Liver (tissue), 9 donors: Measurements from ENCODE around the gene MARCHF3. TPM values are rescaled to one million over a fixed set of nuclear protein-coding genes. Genes with fewer than 3 reads are reported as not detected.

ENCODE experiments used
- DNase-seq: peaks from one replicate; pipeline ENCODE4 v3.0.0-alpha.2; 2017; ENCODE audit warnings: low spot score
- H3K27ac ChIP-seq, 2 donors: one replicate each; pipeline ENCODE4 v1.7.0; 2013; ENCODE audit warnings: inconsistent platforms in 2 of 2, low read length in 2 of 2, control low read depth in 1 of 2, low read depth in 1 of 2, mild to moderate bottlenecking in 1 of 2
- H3K27me3 ChIP-seq, 4 donors: one replicate each; pipeline versions ENCODE4 v1.6.1 to v1.7.0; 2013; ENCODE audit warnings: low read length in 3 of 4, inconsistent platforms in 1 of 4, mild to moderate bottlenecking in 1 of 4, moderate library complexity in 1 of 4; ENCODE audit not compliant: control insufficient read depth in 4 of 4, insufficient read depth in 4 of 4
- H3K36me3 ChIP-seq, 4 donors: one replicate each; pipeline versions ENCODE4 v1.6.1 to v1.7.0; 2013; ENCODE audit warnings: low read length in 3 of 4, mild to moderate bottlenecking in 3 of 4, low read depth in 1 of 4, moderate library complexity in 1 of 4; ENCODE audit not compliant: control insufficient read depth in 4 of 4, insufficient read depth in 3 of 4
- H3K4me1 ChIP-seq, 4 donors: one replicate each; pipeline versions ENCODE4 v1.6.1 to v1.7.0; 2013; ENCODE audit warnings: low read length in 3 of 4, mild to moderate bottlenecking in 3 of 4, moderate library complexity in 1 of 4; ENCODE audit not compliant: control insufficient read depth in 4 of 4, insufficient read depth in 4 of 4
- H3K4me3 ChIP-seq, 3 donors: one replicate each; pipeline versions ENCODE4 v1.6.1 to v1.7.0; 2013; ENCODE audit warnings: low read length in 3 of 3, control low read depth in 1 of 3, low read depth in 1 of 3, mild to moderate bottlenecking in 1 of 3
- H3K9ac ChIP-seq, 2 donors: one replicate each; pipeline ENCODE4 v1.7.0; 2013; ENCODE audit warnings: low read length in 2 of 2, mild to moderate bottlenecking in 2 of 2, moderate library complexity in 2 of 2, control low read depth in 1 of 2, low read depth in 1 of 2
- H3K9me3 ChIP-seq, 4 donors: one replicate each; pipeline versions ENCODE4 v1.6.1 to v1.7.0; 2013; ENCODE audit warnings: low read length in 3 of 4; ENCODE audit not compliant: control insufficient read depth in 4 of 4
- FOXA1 ChIP-seq: IDR thresholded peaks from 2 replicates; pipeline ENCODE4 v1.6.1; 2016; ENCODE audit warnings: antibody characterized with exemption
- GABPA ChIP-seq, 2 donors: IDR thresholded peaks in 1 of 2; conservative IDR thresholded peaks in 1 of 2; 2 replicates each; pipeline ENCODE4 v1.6.1; 2016; ENCODE audit warnings: antibody characterized with exemption in 2 of 2, mild to moderate bottlenecking in 1 of 2, moderate library complexity in 1 of 2
- HNF4A ChIP-seq, 2 donors: conservative IDR thresholded peaks; 2 replicates each; pipeline ENCODE4 v1.6.1; 2016; ENCODE audit warnings: antibody characterized with exemption in 2 of 2, mild to moderate bottlenecking in 2 of 2
- HNF4G ChIP-seq: IDR thresholded peaks from 2 replicates; pipeline ENCODE4 v1.6.1; 2016; ENCODE audit warnings: antibody characterized with exemption
- JUND ChIP-seq, 2 donors: IDR thresholded peaks; 2 replicates each; pipeline ENCODE4 v1.6.1; 2016; ENCODE audit warnings: antibody characterized with exemption in 2 of 2
- REST ChIP-seq: IDR thresholded peaks from 2 replicates; pipeline ENCODE4 v1.6.1; 2016; ENCODE audit warnings: antibody characterized with exemption, mild to moderate bottlenecking
- RXRA ChIP-seq, 2 donors: IDR thresholded peaks; 2 replicates each; pipeline ENCODE4 v1.6.1; 2017 to 2018; ENCODE audit warnings: antibody characterized with exemption in 2 of 2, mild to moderate bottlenecking in 1 of 2
- SP1 ChIP-seq: IDR thresholded peaks from 2 replicates; pipeline ENCODE4 v1.6.1; 2018; ENCODE audit warnings: antibody characterized with exemption, mild to moderate bottlenecking
- TAF1 ChIP-seq: conservative IDR thresholded peaks from 2 replicates; pipeline ENCODE4 v1.6.1; 2016; ENCODE audit warnings: antibody characterized with exemption, mild to moderate bottlenecking
- YY1 ChIP-seq: IDR thresholded peaks from 2 replicates; pipeline ENCODE4 v1.6.1; 2016; ENCODE audit warnings: antibody characterized with exemption, mild to moderate bottlenecking
- ZBTB33 ChIP-seq: IDR thresholded peaks from 2 replicates; pipeline ENCODE4 v1.6.1; 2016; ENCODE audit warnings: antibody characterized with exemption
- WGBS: extraction: QIAGEN DNeasy Blood & Tissue Kit; methylation state at CpG from one replicate; pipeline ENCODE4 v1.1.7; 2013; 5-methylcytosine and 5-hydroxymethylcytosine counted together
- polyA plus RNA-seq, 2 donors: library from polyadenylated mRNA; stranded (reverse) in 1 of 2; unstranded in 1 of 2; fragments of 200-250 nt in 1 of 2; fragments of >200 nt in 1 of 2; fragmentation: Nextera tagmentation in 1 of 2; extraction: Ambion mirVana in 1 of 2; gene quantifications; one replicate each; pipeline versions ENCODE4 v1.2.1 to v1.2.3, GENCODE V29; 2013 to 2015
- total RNA-seq, 2 donors: library from RNA; depleted of rRNA; stranded (reverse); fragments of >200 nt; gene quantifications; one replicate each; pipeline ENCODE4 v1.2.3, GENCODE V29; 2014
- TF ChIP-seq, protein P1 (sequence below): fragments of 150-350 bp; IDR thresholded peaks from 2 replicates; pipeline ENCODE4 v1.5.1; 2017; ENCODE audit warnings: improper control_type of control experiment, low read depth, low read length; ENCODE audit not compliant: missing input control
- donor health status: healthy.
- donor health status: healthy.
- donor health status: healthy.
- donor health status: healthy.
- donor health status: healthy.

MARCHF3 gene
- total and polyA plus RNA-seq, 4 donors: 0.93 to 51.0 (median 1.4) TPM

- DNase-seq: no peak
- Histone ChIP-seq H3K27me3 (no peaks in the 10 kb centered on the region), H3K36me3 (peaks cover 0 to 17% (median 10%) of the 10 kb centered on the region in 4 donors), H3K4me3 (no peak overlapping the region), H3K27ac (no peak overlapping the region), H3K9me3 (no peaks in the 10 kb centered on the region), H3K4me1 (no peaks in the 10 kb centered on the region), H3K9ac (no peak overlapping the region)
- 82% methylated on average over 3 of the region's 3 CpGs for WGBS
- TF ChIP-seq RXRA (IDR thresholded peaks at IDR 0.05): no peak
- TF ChIP-seq HNF4G: no peak
- TF ChIP-seq, protein P1, sequence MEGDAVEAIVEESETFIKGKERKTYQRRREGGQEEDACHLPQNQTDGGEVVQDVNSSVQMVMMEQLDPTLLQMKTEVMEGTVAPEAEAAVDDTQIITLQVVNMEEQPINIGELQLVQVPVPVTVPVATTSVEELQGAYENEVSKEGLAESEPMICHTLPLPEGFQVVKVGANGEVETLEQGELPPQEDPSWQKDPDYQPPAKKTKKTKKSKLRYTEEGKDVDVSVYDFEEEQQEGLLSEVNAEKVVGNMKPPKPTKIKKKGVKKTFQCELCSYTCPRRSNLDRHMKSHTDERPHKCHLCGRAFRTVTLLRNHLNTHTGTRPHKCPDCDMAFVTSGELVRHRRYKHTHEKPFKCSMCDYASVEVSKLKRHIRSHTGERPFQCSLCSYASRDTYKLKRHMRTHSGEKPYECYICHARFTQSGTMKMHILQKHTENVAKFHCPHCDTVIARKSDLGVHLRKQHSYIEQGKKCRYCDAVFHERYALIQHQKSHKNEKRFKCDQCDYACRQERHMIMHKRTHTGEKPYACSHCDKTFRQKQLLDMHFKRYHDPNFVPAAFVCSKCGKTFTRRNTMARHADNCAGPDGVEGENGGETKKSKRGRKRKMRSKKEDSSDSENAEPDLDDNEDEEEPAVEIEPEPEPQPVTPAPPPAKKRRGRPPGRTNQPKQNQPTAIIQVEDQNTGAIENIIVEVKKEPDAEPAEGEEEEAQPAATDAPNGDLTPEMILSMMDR: no peak
- no peak for TF ChIP-seq TAF1
- no peak for TF ChIP-seq FOXA1
- no peak for TF ChIP-seq GABPA (IDR thresholded peaks at IDR 0.05 in 1 of 2, conservative IDR thresholded peaks at IDR 0.05 in 1 of 2)
- no peak for TF ChIP-seq JUND (IDR thresholded peaks at IDR 0.05)
- TF ChIP-seq SP1: no peak
These were observed 203.6 kb downstream of the MARCHF3 start for GRCh38 chr5:126826619-126827215.

- Histone ChIP-seq H3K9me3 (no peaks in the 10 kb centered on the region), H3K36me3 (peaks cover 0 to 4% (median 3%) of the 10 kb centered on the region in 4 donors), H3K27me3 (no peaks in the 10 kb centered on the region), H3K4me1 (no peaks in the 10 kb centered on the region), H3K27ac (no peak overlapping the region), H3K4me3 (no peak overlapping the region), H3K9ac (no peak overlapping the region)
- TF ChIP-seq SP1 (no peak), ZBTB33 (no peak), HNF4G (no peak), REST (no peak), HNF4A (conservative IDR thresholded peaks at IDR 0.05) (no peak), FOXA1 (no peak), YY1 (no peak)
- no peak for DNase-seq
- over 99% methylated on average over 5 of the region's 5 CpGs for WGBS
These were observed 211.1 kb downstream of the MARCHF3 start for GRCh38 chr5:126819253-126819652.
